Lung (tissue), 12 donors: Measurements from ENCODE around the gene AKAP17A. TPM values are rescaled to one million over a fixed set of nuclear protein-coding genes. Genes with fewer than 3 reads are reported as not detected.

ENCODE experiments used
- ATAC-seq: fragments of 200-7000 bp; cut with Tn5 transposase; one replicate; pipeline ENCODE4 v1.9.1; 2020; ENCODE audit warnings: moderate number of reproducible peaks; ENCODE audit not compliant: insufficient read depth, low FRiP score
- DNase-seq, 3 donors: peaks; one replicate each; pipeline ENCODE4 v3.0.0-alpha.2; 2013 to 2017
- H3K27ac ChIP-seq, 2 donors: one replicate each; pipeline ENCODE4 v1.5.1; 2013; ENCODE audit warnings: mild to moderate bottlenecking in 2 of 2, moderate library complexity in 2 of 2, control low read depth in 1 of 2, inconsistent platforms in 1 of 2, low read depth in 1 of 2, low read length in 1 of 2
- H3K27me3 ChIP-seq, 3 donors: one replicate each; pipeline ENCODE4 v1.5.1; 2013; ENCODE audit warnings: low read length in 2 of 3; ENCODE audit not compliant: control insufficient read depth in 3 of 3, insufficient read depth in 3 of 3
- H3K36me3 ChIP-seq, 4 donors: one replicate each; pipeline ENCODE4 v1.5.1; 2013; ENCODE audit warnings: low read length in 4 of 4, mild to moderate bottlenecking in 1 of 4, moderate library complexity in 1 of 4; ENCODE audit not compliant: control insufficient read depth in 4 of 4, insufficient read depth in 4 of 4
- H3K4me1 ChIP-seq, 5 donors: one replicate each; pipeline ENCODE4 v1.5.1; 2013; ENCODE audit warnings: low read length in 5 of 5, mild to moderate bottlenecking in 2 of 5, moderate library complexity in 1 of 5; ENCODE audit not compliant: control insufficient read depth in 5 of 5, insufficient read depth in 5 of 5
- H3K4me3 ChIP-seq: one replicate; pipeline ENCODE4 v1.5.1; 2013; ENCODE audit warnings: mild to moderate bottlenecking, control low read depth, moderate library complexity
- H3K9ac ChIP-seq, 2 donors: one replicate each; pipeline ENCODE4 v1.5.1; 2013; ENCODE audit warnings: low read length in 2 of 2, control low read depth in 1 of 2; ENCODE audit not compliant: insufficient read depth in 1 of 2
- H3K9me3 ChIP-seq, 4 donors: one replicate each; pipeline ENCODE4 v1.5.1; 2013; ENCODE audit warnings: low read length in 3 of 4, mild to moderate bottlenecking in 1 of 4, moderate library complexity in 1 of 4; ENCODE audit not compliant: control insufficient read depth in 4 of 4, insufficient read depth in 3 of 4
- CTCF ChIP-seq: IDR thresholded peaks from 2 replicates; pipeline ENCODE4 v1.5.1; 2012; ENCODE audit warnings: mild to moderate bottlenecking; ENCODE audit errors: control extremely low read depth, extremely low read depth
- WGBS, 2 donors: extraction: QIAGEN DNeasy Blood & Tissue Kit; methylation state at CpG; one replicate each; pipeline ENCODE4 v1.1.7; 2013; 5-methylcytosine and 5-hydroxymethylcytosine counted together
- polyA plus RNA-seq, 2 donors: library from polyadenylated mRNA; stranded (reverse); fragments of 200-250 nt; gene quantifications; one replicate each; pipeline ENCODE4 v1.2.1, GENCODE V29; 2013
- total RNA-seq, 2 donors: library from RNA; depleted of rRNA in 1 of 2; stranded (reverse); fragments of >200 nt in 1 of 2; gene quantifications; one replicate each; pipeline ENCODE4 v1.2.1, GENCODE V29; 2014 to 2021
- donor health status: control.
- donor health status: control.
- donor health status: Bipolar disorder and iron deficiency.
- donor health status: healthy.
- donor health status: DM: yes; HTN: yes; CAD: no.

The AKAP17A gene
- total and polyA plus RNA-seq, 4 donors = 40.6 to 48.9 (median 44.6) TPM

- 42 to 44% methylated on average over 6 of the region's 6 CpGs for WGBS, 2 donors
Observed at GRCh38 chrX:1576201-1576992, 15.0 kb upstream of the AKAP17A start.

GRCh38 chrX:1577845-1578244 is 13.6 kb upstream of the AKAP17A start:
- peaks cover 0 to 2% (median 0%) of the 10 kb centered on the region in 4 donors for H3K9me3 ChIP-seq
- H3K36me3 ChIP-seq = no peaks in the 10 kb centered on the region
- ATAC-seq (no peak), DNase-seq (no peak)
- H3K4me3 ChIP-seq = no peak overlapping the region
- WGBS, 2 donors = 60 to 61% methylated on average over 2 of the region's 2 CpGs
- no peaks in the 10 kb centered on the region for H3K27me3 ChIP-seq
- H3K9ac ChIP-seq = no peak overlapping the region
- H3K27ac ChIP-seq = no peak overlapping the region
- no peak for TF ChIP-seq CTCF
- H3K4me1 ChIP-seq = peaks cover 0 to 2% (median 0%) of the 10 kb centered on the region in 5 donors

More at GRCh38 chrX:1576201-1576992, 15.0 kb upstream of the AKAP17A start:
- no peaks in the 10 kb centered on the region for H3K27me3 ChIP-seq
- peaks cover 0 to 2% (median 0%) of the 10 kb centered on the region in 4 donors for H3K9me3 ChIP-seq
- no peaks in the 10 kb centered on the region for H3K36me3 ChIP-seq
- no peak overlapping the region for H3K27ac ChIP-seq
- H3K4me3 ChIP-seq = no peak overlapping the region
- no peak overlapping the region for H3K9ac ChIP-seq
- TF ChIP-seq CTCF = no peak
- no peak for DNase-seq
- no peak for ATAC-seq
- peaks cover 0 to 2% (median 0%) of the 10 kb centered on the region in 5 donors for H3K4me1 ChIP-seq

GRCh38 chrX:1578511-1579173 is 12.8 kb upstream of the AKAP17A start:
- Histone ChIP-seq H3K36me3 (no peaks in the 10 kb centered on the region), H3K9me3 (peaks cover 0 to 2% (median 0%) of the 10 kb centered on the region in 4 donors), H3K27me3 (no peaks in the 10 kb centered on the region), H3K4me3 (no peak overlapping the region), H3K27ac (no peak overlapping the region), H3K4me1 (peaks cover 0 to 2% (median 0%) of the 10 kb centered on the region in 5 donors), H3K9ac (no peak overlapping the region)
- DNase-seq = no peak
- ATAC-seq = no peak
- WGBS, 2 donors = 69 to 72% methylated on average over 6 of the region's 6 CpGs
- TF ChIP-seq CTCF = no peak
